ENCODE results near the gene ZNF112. TPM values are rescaled to one million over a fixed set of nuclear protein-coding genes. Genes with fewer than 3 reads are reported as not detected.

Gene ZNF112
- polyA plus RNA-seq, 1 donor (not counting 4 experiments of a cell fraction or from before 2014, with no cell fraction given) = 4.6 TPM

GRCh38 chr19:44308011-44308410 is 48.5 kb downstream of the ZNF112 start:
- FAIRE-seq (no peak), DNase-seq (ENCODE audit: low read depth, low spot score) (no peak)
- no peaks in the 10 kb centered on the region for H4K20me1 ChIP-seq (ENCODE audit: control insufficient read depth, extremely low read depth, insufficient read depth, low read length)
- H3K9ac ChIP-seq (ENCODE audit: control insufficient read depth, extremely low read depth, insufficient read depth, low read length) = no peak overlapping the region
- no peaks in the 10 kb centered on the region for H3K27me3 ChIP-seq (ENCODE audit: control insufficient read depth, extremely low read depth, insufficient read depth, low read length)
- peaks cover 2% of the 10 kb centered on the region for H3K79me2 ChIP-seq (ENCODE audit: control insufficient read depth, insufficient read depth, low read length)
- no peak overlapping the region for H3K4me3 ChIP-seq (ENCODE audit: control insufficient read depth in 2 of 3, extremely low read depth in 1 of 3, insufficient read depth in 2 of 3, low read depth in 1 of 3, low read length in 3 of 3)
- H3K9me3 ChIP-seq (ENCODE audit: control insufficient read depth, low read depth, low read length) = no peaks in the 10 kb centered on the region
- H2AFZ ChIP-seq (ENCODE audit: control insufficient read depth, low read length) = no peak overlapping the region
- no peak overlapping the region for H3K27ac ChIP-seq (ENCODE audit: control insufficient read depth, insufficient read depth, low read length)
- peaks cover 7% of the 10 kb centered on the region for H3K4me1 ChIP-seq (ENCODE audit: control insufficient read depth, extremely low read depth, insufficient read depth, low read length)
- no peaks in the 10 kb centered on the region for H3K9me1 ChIP-seq (ENCODE audit: control insufficient read depth, extremely low read depth, insufficient read depth, low read length)
- no peak overlapping the region for H3K4me2 ChIP-seq (ENCODE audit: control insufficient read depth, extremely low read depth, insufficient read depth, low read depth, low read length)
- TF ChIP-seq EZH2 (IDR thresholded peaks at IDR 0.05; ENCODE audit: low read length) (no peak), CTCF (optimal IDR thresholded peaks at IDR 0.05 in 1 of 3, IDR thresholded peaks at IDR 0.05 in 1 of 3, conservative IDR thresholded peaks at IDR 0.05 in 1 of 3; ENCODE audit: extremely low read depth in 1 of 3, insufficient read depth in 2 of 3, low read length in 3 of 3) (no peak)
- no peaks in the 10 kb centered on the region for H3K36me3 ChIP-seq (ENCODE audit: control insufficient read depth in 2 of 2, extremely low read depth in 1 of 2, insufficient read depth in 2 of 2, low read length in 2 of 2)
- dilution Hi-C loops (cut with MboI; ENCODE audit: extremely low pct_ligation_motif_present, low sequenced_read_pairs) = no loop called here

- H3K9me1 ChIP-seq (ENCODE audit: control insufficient read depth, extremely low read depth, insufficient read depth, low read length) = no peaks in the 10 kb centered on the region
- no peak overlapping the region for H3K4me3 ChIP-seq (ENCODE audit: control insufficient read depth in 2 of 3, extremely low read depth in 1 of 3, insufficient read depth in 2 of 3, low read depth in 1 of 3, low read length in 3 of 3)
- H3K9ac ChIP-seq (ENCODE audit: control insufficient read depth, extremely low read depth, insufficient read depth, low read length) = no peak overlapping the region
- no peak for TF ChIP-seq EZH2 (IDR thresholded peaks at IDR 0.05; ENCODE audit: low read length)
- no peak for TF ChIP-seq CTCF (optimal IDR thresholded peaks at IDR 0.05 in 1 of 3, IDR thresholded peaks at IDR 0.05 in 1 of 3, conservative IDR thresholded peaks at IDR 0.05 in 1 of 3; ENCODE audit: extremely low read depth in 1 of 3, insufficient read depth in 2 of 3, low read length in 3 of 3)
- peaks cover 2% of the 10 kb centered on the region for H3K79me2 ChIP-seq (ENCODE audit: control insufficient read depth, insufficient read depth, low read length)
- H4K20me1 ChIP-seq (ENCODE audit: control insufficient read depth, extremely low read depth, insufficient read depth, low read length) = no peaks in the 10 kb centered on the region
- peaks cover 0 to 3% of the 10 kb centered on the region in 2 experiments for H3K36me3 ChIP-seq (ENCODE audit: control insufficient read depth in 2 of 2, extremely low read depth in 1 of 2, insufficient read depth in 2 of 2, low read length in 2 of 2)
- no peak for FAIRE-seq
- dilution Hi-C loops (cut with MboI; ENCODE audit: extremely low pct_ligation_motif_present, low sequenced_read_pairs) = no loop called here
- H3K4me2 ChIP-seq (ENCODE audit: control insufficient read depth, extremely low read depth, insufficient read depth, low read depth, low read length) = no peak overlapping the region
- no peak overlapping the region for H3K27ac ChIP-seq (ENCODE audit: control insufficient read depth, insufficient read depth, low read length)
- peaks cover 7% of the 10 kb centered on the region for H3K4me1 ChIP-seq (ENCODE audit: control insufficient read depth, extremely low read depth, insufficient read depth, low read length)
- DNase-seq (ENCODE audit: low read depth, low spot score) = no peak
- H2AFZ ChIP-seq (ENCODE audit: control insufficient read depth, low read length) = no peak overlapping the region
- H3K27me3 ChIP-seq (ENCODE audit: control insufficient read depth, extremely low read depth, insufficient read depth, low read length) = no peaks in the 10 kb centered on the region
- H3K9me3 ChIP-seq (ENCODE audit: control insufficient read depth, low read depth, low read length) = no peaks in the 10 kb centered on the region
These were observed 50.2 kb downstream of the ZNF112 start for GRCh38 chr19:44306283-44306682.
